Mesendoderm (in vitro differentiated cells): ENCODE results near the gene SEC31B.

Experiments
- DNase-seq: peaks from one replicate; pipeline ENCODE4 v3.0.0; 2013
- H2AK5ac ChIP-seq: 2 replicates; pipeline ENCODE4 v1.6.1; 2013; ENCODE audit warnings: low read length, inconsistent platforms
- H2BK120ac ChIP-seq: 2 replicates; pipeline ENCODE4 v1.6.1; 2013; ENCODE audit warnings: low read depth, mild to moderate bottlenecking, low read length, moderate library complexity, mixed read lengths
- H2BK15ac ChIP-seq: replicated peaks from 2 replicates; pipeline ENCODE4 v1.6.1; 2013; ENCODE audit warnings: low read depth, mild to moderate bottlenecking, moderate library complexity
- H2BK5ac ChIP-seq: 2 replicates; pipeline ENCODE4 v1.6.1; 2013; ENCODE audit warnings: low read length, inconsistent platforms
- H3K18ac ChIP-seq: 2 replicates; pipeline ENCODE4 v1.6.1; 2013; ENCODE audit warnings: mild to moderate bottlenecking, low read length, mixed read lengths
- H3K23ac ChIP-seq: one replicate; pipeline ENCODE4 v1.6.1; 2013; ENCODE audit warnings: low read length
- H3K27ac ChIP-seq: 2 replicates; pipeline ENCODE4 v1.5.1; 2013; ENCODE audit warnings: low read depth, mild to moderate bottlenecking, inconsistent platforms, low read length, moderate library complexity
- H3K27me3 ChIP-seq: 2 replicates; pipeline ENCODE4 v1.6.1; 2013; ENCODE audit warnings: low read length, control low read depth, mild to moderate bottlenecking, inconsistent platforms; ENCODE audit not compliant: insufficient read depth, poor library complexity
- H3K36me3 ChIP-seq: 2 replicates; pipeline ENCODE4 v1.6.1; 2013; ENCODE audit warnings: low read length, inconsistent platforms; ENCODE audit not compliant: control insufficient read depth, insufficient read depth
- H3K4ac ChIP-seq: one replicate; pipeline ENCODE4 v1.6.1; 2013; ENCODE audit warnings: low read depth, mild to moderate bottlenecking, low read length, moderate library complexity
- H3K4me1 ChIP-seq: 2 replicates; pipeline ENCODE4 v1.6.1; 2013; ENCODE audit warnings: low read depth, low read length, inconsistent platforms; ENCODE audit not compliant: control insufficient read depth
- H3K4me2 ChIP-seq: 2 replicates; pipeline ENCODE4 v1.6.1; 2013; ENCODE audit warnings: low read length
- H3K4me3 ChIP-seq: 2 replicates; pipeline ENCODE4 v1.5.1; 2013; ENCODE audit warnings: mild to moderate bottlenecking, low read length
- H3K56ac ChIP-seq: one replicate; pipeline ENCODE4 v1.6.1; 2013; ENCODE audit warnings: low read length
- H3K79me1 ChIP-seq: 2 replicates; pipeline ENCODE4 v1.6.1; 2013; ENCODE audit warnings: low read length, inconsistent platforms
- H3K79me2 ChIP-seq: 2 replicates; pipeline ENCODE4 v1.6.1; 2013; ENCODE audit warnings: mild to moderate bottlenecking, low read length; ENCODE audit not compliant: control insufficient read depth, insufficient read depth
- H3K9ac ChIP-seq: 2 replicates; pipeline ENCODE4 v1.6.1; 2013; ENCODE audit warnings: low read length, inconsistent platforms
- H4K5ac ChIP-seq: one replicate; pipeline ENCODE4 v1.6.1; 2013; ENCODE audit warnings: low read length
- H4K8ac ChIP-seq: one replicate; pipeline ENCODE4 v1.6.1; 2013; ENCODE audit warnings: low read depth, mild to moderate bottlenecking, control low read depth, low read length, moderate library complexity
- WGBS: extraction: QIAGEN DNeasy Blood & Tissue Kit; methylation state at CpG from one replicate; pipeline ENCODE4 v1.1.7; 2013; ENCODE audit warnings: low lambda C conversion rate, missing lambda C conversion rate; ENCODE audit not compliant: insufficient coverage; ENCODE audit errors: extremely low coverage; 5-methylcytosine and 5-hydroxymethylcytosine counted together

The SEC31B gene

GRCh38 chr10:100479037-100479436 lies 40.6 kb downstream of the SEC31B start:
- Histone ChIP-seq H3K4me1 (no peaks in the 10 kb centered on the region), H3K36me3 (no peaks in the 10 kb centered on the region), H3K56ac (no peak overlapping the region), H4K5ac (no peak overlapping the region), H3K9ac (no peak overlapping the region), H4K8ac (no peak overlapping the region), H3K4me2 (no peak overlapping the region), H3K27ac (no peak overlapping the region), H2BK5ac (no peak overlapping the region), H3K4ac (no peak overlapping the region), H3K18ac (no peak overlapping the region), H3K4me3 (no peak overlapping the region), H3K79me1 (no peaks in the 10 kb centered on the region), H3K23ac (no peak overlapping the region), H2BK120ac (no peak overlapping the region), H2AK5ac (no peak overlapping the region), H2BK15ac (no peak overlapping the region), H3K27me3 (peaks cover 12% of the 10 kb centered on the region), H3K79me2 (no peaks in the 10 kb centered on the region)
- DNase-seq, result no peak
- no CpG with 5 or more reads among the region's 4 CpGs for WGBS

GRCh38 chr10:100477970-100478369 lies 41.7 kb downstream of the SEC31B start:
- Histone ChIP-seq H3K56ac (no peak overlapping the region), H3K27ac (no peak overlapping the region), H3K18ac (no peak overlapping the region), H2BK120ac (no peak overlapping the region), H2BK5ac (no peak overlapping the region), H3K4me3 (no peak overlapping the region), H3K27me3 (peaks cover 4% of the 10 kb centered on the region), H3K23ac (no peak overlapping the region), H3K79me1 (no peaks in the 10 kb centered on the region), H3K36me3 (no peaks in the 10 kb centered on the region), H2BK15ac (no peak overlapping the region), H4K5ac (no peak overlapping the region), H3K4me1 (no peaks in the 10 kb centered on the region), H4K8ac (no peak overlapping the region), H3K9ac (no peak overlapping the region), H3K4ac (no peak overlapping the region), H3K4me2 (no peak overlapping the region), H3K79me2 (no peaks in the 10 kb centered on the region), H2AK5ac (no peak overlapping the region)
- no CpG with 5 or more reads among the region's 5 CpGs for WGBS
- DNase-seq, result no peak

GRCh38 chr10:100470367-100470766 lies 49.3 kb downstream of the SEC31B start:
- Histone ChIP-seq H3K56ac (no peak overlapping the region), H3K4me3 (no peak overlapping the region), H2AK5ac (no peak overlapping the region), H2BK5ac (no peak overlapping the region), H3K79me1 (no peaks in the 10 kb centered on the region), H2BK120ac (no peak overlapping the region), H3K27me3 (peaks cover 2% of the 10 kb centered on the region), H3K27ac (no peak overlapping the region), H3K79me2 (no peaks in the 10 kb centered on the region), H3K4me1 (no peaks in the 10 kb centered on the region), H3K36me3 (no peaks in the 10 kb centered on the region), H4K5ac (no peak overlapping the region), H3K9ac (no peak overlapping the region), H4K8ac (no peak overlapping the region), H3K18ac (no peak overlapping the region), H2BK15ac (no peak overlapping the region), H3K4me2 (no peak overlapping the region), H3K23ac (no peak overlapping the region), H3K4ac (no peak overlapping the region)
- DNase-seq, result no peak
- WGBS, result no CpG with 5 or more reads among the region's 3 CpGs

- no peak for DNase-seq
- no peak overlapping the region for H3K4me3 ChIP-seq
- no peak overlapping the region for H2BK15ac ChIP-seq
- H3K27me3 ChIP-seq, result peaks cover 2% of the 10 kb centered on the region
- no peaks in the 10 kb centered on the region for H3K36me3 ChIP-seq
- no peak overlapping the region for H3K4me2 ChIP-seq
- no peak overlapping the region for H2BK120ac ChIP-seq
- no peaks in the 10 kb centered on the region for H3K79me1 ChIP-seq
- no CpG with 5 or more reads among the region's 1 CpG for WGBS
- H3K79me2 ChIP-seq, result no peaks in the 10 kb centered on the region
- H4K5ac ChIP-seq, result no peak overlapping the region
- H3K18ac ChIP-seq, result no peak overlapping the region
- no peaks in the 10 kb centered on the region for H3K4me1 ChIP-seq
- H3K56ac ChIP-seq, result no peak overlapping the region
- no peak overlapping the region for H3K4ac ChIP-seq
- H3K9ac ChIP-seq, result no peak overlapping the region
- no peak overlapping the region for H2BK5ac ChIP-seq
- H4K8ac ChIP-seq, result no peak overlapping the region
- H2AK5ac ChIP-seq, result no peak overlapping the region
- no peak overlapping the region for H3K27ac ChIP-seq
- no peak overlapping the region for H3K23ac ChIP-seq
Measured at GRCh38 chr10:100469756-100470155, 49.9 kb downstream of the SEC31B start.

GRCh38 chr10:100468978-100469377 lies 50.7 kb downstream of the SEC31B start:
- Histone ChIP-seq H3K4me1 (no peaks in the 10 kb centered on the region), H3K23ac (no peak overlapping the region), H3K4me3 (no peak overlapping the region), H3K9ac (no peak overlapping the region), H3K4ac (no peak overlapping the region), H2BK15ac (no peak overlapping the region), H4K8ac (no peak overlapping the region), H3K27ac (no peak overlapping the region), H4K5ac (no peak overlapping the region), H3K56ac (no peak overlapping the region), H3K79me2 (no peaks in the 10 kb centered on the region), H3K27me3 (peaks cover 2% of the 10 kb centered on the region), H2BK5ac (no peak overlapping the region), H3K79me1 (no peaks in the 10 kb centered on the region), H2BK120ac (no peak overlapping the region), H3K4me2 (no peak overlapping the region), H3K18ac (no peak overlapping the region), H3K36me3 (no peaks in the 10 kb centered on the region), H2AK5ac (no peak overlapping the region)
- no peak for DNase-seq

- no peaks in the 10 kb centered on the region for H3K4me1 ChIP-seq
- no peak overlapping the region for H3K9ac ChIP-seq
- no peak overlapping the region for H4K5ac ChIP-seq
- H3K56ac ChIP-seq, result no peak overlapping the region
- H2BK5ac ChIP-seq, result no peak overlapping the region
- no CpG with 5 or more reads among the region's 5 CpGs for WGBS
- H2BK120ac ChIP-seq, result no peak overlapping the region
- peaks cover 2% of the 10 kb centered on the region for H3K27me3 ChIP-seq
- H2BK15ac ChIP-seq, result no peak overlapping the region
- H3K23ac ChIP-seq, result no peak overlapping the region
- no peak overlapping the region for H4K8ac ChIP-seq
- H3K79me2 ChIP-seq, result no peaks in the 10 kb centered on the region
- H2AK5ac ChIP-seq, result no peak overlapping the region
- H3K4ac ChIP-seq, result no peak overlapping the region
- no peak overlapping the region for H3K4me3 ChIP-seq
- H3K27ac ChIP-seq, result no peak overlapping the region
- H3K18ac ChIP-seq, result no peak overlapping the region
- H3K79me1 ChIP-seq, result no peaks in the 10 kb centered on the region
- H3K36me3 ChIP-seq, result no peaks in the 10 kb centered on the region
- no peak overlapping the region for H3K4me2 ChIP-seq
- DNase-seq, result no peak
Measured at GRCh38 chr10:100468322-100468721, 51.3 kb downstream of the SEC31B start.
